ENCODE results near the gene ZNF181.

ZNF181 gene

GRCh38 chr19:34759218-34759917 is 25.3 kb downstream of the ZNF181 start:
- DNase-seq = no peak

- no peak for DNase-seq
These were observed 32.3 kb downstream of the ZNF181 start for GRCh38 chr19:34766386-34766785.

GRCh38 chr19:34767951-34768350 is 33.9 kb downstream of the ZNF181 start:
- DNase-seq = no peak

- peak; percentile 84 for DNase-seq
These were observed 38.9 kb downstream of the ZNF181 start, which contains the start of gene ZNF599 for GRCh38 chr19:34772697-34773554. ZNF599 (minus strand) TSS chr19:34773215; CDS start chr19:34772841, 374 bp downstream.

GRCh38 chr19:34773555-34773864 is 39.5 kb downstream of the ZNF181 start:
- no peak for DNase-seq

GRCh38 chr19:34774857-34775256 is 40.8 kb downstream of the ZNF181 start:
- no peak for DNase-seq

- no peak for DNase-seq
These were observed 44.3 kb downstream of the ZNF181 start for GRCh38 chr19:34778342-34778741.

- no peak for DNase-seq
These were observed 45.6 kb downstream of the ZNF181 start for GRCh38 chr19:34779652-34780051.

GRCh38 chr19:34786236-34786635 is 52.2 kb downstream of the ZNF181 start:
- no peak for DNase-seq

GRCh38 chr19:34787059-34787824 is 53.2 kb downstream of the ZNF181 start:
- DNase-seq = no peak

GRCh38 chr19:34788074-34788473 is 54.0 kb downstream of the ZNF181 start:
- no peak for DNase-seq

- DNase-seq = no peak
These were observed 59.5 kb downstream of the ZNF181 start for GRCh38 chr19:34793565-34793964.

GRCh38 chr19:34794066-34794960 is 60.3 kb downstream of the ZNF181 start:
- DNase-seq = no peak

Measured in GDM1 (cell line).